ENCODE data around the gene ADGB.
A peak's percentile ranks its signal among the peaks of the same experiment; 100 is the strongest.
"Not testable (repeated sequence)": the region's sequence is repeated elsewhere in the genome, so short reads cannot be mapped to it uniquely, and the experiment has no call there.

The ADGB gene

DNA sequence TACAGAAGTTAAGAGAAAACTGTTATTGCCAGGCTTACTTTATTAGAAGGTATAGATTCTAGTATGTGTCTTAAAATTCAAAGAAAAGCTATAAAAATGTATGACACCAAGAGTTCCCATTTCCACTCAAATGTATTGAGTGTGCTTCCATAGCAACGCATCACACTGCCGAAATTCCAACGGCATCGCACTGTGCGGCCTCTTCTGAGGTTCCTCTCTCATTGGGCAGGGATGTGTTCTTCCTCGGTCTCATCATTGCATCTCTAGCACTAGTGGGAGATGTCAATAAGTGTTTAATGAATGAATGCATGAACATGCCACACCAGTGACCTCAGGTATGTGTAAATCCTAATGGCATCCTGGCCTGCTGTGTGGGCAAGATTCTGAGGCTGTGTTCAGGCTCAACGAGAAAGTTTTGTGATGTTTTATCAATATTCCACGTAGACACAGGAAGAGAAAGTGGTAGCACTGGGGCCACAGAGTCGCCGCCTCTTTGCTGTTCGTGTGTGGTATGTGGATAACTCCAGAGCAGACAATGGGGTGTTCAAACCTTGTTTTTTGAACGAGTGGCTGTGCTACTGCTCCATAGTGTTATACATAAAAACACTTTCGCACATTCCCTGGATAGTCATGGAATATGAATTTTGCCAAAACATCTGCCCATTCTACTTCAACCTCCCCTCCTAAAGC lies 171.6 kb downstream of the ADGB start:
- DNase-seq = no peak

DNA sequence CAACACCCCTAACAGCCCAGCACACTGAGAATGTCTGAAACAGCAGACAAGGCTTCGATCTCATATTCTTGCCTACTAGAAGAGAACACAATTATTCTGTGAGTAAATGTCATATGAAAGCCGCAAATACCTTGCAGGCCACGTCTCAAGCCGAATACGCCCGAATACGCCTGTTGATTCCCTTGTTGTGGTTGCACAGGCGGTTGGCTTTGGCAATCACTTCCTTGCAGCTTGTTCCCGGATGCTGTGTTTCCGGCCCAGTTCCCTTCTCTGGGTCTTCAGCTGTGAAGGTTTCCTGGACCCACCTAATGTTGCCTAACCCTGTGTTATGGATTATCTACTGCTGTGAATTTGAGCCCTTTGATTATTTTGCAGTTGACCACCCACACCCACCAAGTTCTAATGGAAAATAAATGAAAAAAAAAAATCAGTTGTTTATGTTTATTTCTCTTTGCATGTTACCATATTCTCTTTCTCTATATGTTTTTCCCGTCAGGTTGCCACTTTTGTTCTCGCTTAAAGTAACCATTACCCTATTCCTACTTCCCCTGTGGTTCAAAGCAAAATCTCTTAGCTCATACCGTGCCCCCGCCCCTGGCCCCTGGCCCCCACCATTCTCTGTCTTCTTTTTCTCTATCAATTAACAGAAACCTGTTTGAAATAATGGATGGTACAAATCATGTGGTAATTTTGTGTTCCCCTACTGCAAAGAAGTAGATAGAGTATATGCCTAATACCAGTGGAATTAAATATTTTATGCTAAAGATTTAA lies 172.4 kb downstream of the ADGB start:
- DNase-seq = peak; percentile 23

DNA sequence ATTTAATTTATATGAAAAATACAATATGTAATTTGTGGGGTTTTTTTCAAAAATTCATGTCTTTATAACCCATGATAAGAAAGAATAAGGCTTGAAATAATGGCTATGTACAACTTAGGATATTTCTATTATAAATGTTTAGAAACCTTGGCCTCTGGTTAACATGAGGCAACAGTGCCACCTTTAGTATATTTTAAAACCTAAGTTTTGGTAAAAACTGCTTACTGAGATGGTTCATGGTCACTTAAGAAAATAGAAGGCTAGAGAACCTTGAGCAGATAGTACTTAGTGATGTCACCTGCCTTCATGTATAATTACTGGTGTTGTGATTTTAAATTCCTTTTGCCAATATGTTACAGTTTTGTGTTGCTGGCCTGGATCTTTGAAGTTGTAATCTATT lies 176.4 kb downstream of the ADGB start:
- DNase-seq = no peak

DNA sequence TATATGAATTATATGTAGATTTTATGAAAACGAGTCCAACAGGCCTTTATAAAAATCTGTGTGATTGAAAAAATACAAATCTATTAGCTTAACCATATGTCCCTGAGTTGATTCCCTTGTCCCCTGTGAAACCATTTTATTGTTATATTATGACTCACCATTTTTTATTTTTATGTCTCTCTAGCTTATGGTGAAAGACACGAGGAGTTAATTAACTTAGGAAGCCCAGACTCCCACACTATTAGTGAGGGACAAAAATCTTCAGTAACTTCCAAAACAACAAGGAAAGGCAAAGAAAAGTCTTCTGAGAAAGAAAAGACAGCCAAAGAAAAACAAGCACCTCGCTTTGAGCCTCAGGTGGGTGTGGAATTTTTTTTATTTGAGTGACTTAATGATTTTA lies 183.1 kb downstream of the ADGB start:
- DNase-seq = no peak

DNA sequence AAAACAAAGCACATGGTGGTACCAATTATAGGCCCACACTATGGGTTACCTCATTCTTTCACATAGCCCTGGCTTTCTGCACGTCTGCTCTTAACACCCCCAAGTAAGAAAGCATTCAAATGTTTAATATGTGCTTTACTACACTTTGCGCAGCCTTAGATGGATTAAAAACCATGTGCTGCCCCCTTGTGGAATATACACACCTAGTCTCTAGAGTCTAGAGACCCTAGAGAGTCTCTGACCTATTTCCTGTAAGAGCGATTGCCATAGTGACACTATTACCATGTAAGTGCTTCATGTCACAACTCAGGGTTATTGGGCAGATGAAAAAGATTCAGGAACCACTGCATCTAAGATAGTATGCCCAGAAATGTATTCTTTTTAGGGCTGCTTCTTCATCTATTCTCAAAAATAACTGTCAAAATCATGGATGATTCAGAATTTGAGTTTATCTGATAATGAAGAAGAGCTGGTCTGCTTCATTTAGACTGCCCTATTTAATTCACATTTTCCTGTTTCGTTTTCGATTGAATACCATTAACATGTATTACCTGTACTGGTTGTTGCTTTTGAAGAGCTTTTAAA lies 186.3 kb downstream of the ADGB start:
- DNase-seq = no peak

DNA sequence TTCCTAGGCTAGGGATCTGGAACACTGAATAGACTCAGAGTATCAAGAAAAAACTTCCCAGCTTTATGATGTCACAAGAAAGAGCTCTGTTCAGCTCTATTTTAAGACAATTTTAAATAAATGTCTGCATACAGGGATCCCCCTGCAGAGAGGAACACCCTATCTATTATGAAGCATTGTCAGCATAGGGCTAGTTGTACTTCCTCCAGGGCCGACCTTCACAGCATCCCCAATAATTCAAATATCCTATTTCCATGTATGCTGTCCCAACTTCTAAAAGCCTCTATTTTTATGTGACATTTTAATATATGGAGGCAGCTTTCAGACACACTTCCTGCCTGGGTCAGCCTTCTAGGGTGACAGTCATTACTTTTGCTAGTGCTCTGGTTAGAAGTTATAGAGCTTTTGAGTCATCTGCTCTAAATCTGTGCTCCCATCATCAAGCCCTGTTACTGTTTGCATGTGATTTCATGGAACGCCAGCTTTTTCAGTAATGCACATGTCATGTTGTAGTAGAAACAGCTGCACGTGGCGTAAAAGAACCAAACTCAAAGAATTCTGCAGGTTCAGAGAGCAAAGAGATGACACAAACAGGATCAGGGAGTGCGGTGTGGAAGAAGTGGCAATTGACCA lies 189.2 kb downstream of the ADGB start:
- no peak for DNase-seq

DNA sequence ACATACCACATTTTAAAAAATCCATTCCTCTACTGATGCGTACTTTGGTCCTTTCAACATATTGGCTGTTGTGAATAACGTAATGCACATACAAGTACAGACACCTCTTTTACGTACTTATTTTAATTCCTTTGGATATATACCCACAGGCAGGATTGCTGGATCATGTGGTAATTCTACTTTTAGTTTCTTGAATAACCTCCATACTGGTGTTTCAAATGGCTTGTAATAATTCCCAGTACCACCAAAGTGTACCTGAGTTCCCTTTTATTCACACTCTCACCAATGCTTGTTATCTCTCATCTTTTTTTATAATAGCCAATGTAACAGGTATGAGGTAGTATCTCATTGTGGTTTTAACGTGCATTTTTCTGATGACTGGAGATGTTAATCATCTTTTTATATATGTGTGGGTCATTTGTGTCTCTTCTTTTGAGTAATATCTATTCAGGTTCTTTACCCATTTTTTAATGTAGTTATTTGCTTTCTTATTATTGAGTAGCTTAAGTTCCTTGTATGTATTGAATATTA lies 191.9 kb downstream of the ADGB start:
- no peak for DNase-seq

DNA sequence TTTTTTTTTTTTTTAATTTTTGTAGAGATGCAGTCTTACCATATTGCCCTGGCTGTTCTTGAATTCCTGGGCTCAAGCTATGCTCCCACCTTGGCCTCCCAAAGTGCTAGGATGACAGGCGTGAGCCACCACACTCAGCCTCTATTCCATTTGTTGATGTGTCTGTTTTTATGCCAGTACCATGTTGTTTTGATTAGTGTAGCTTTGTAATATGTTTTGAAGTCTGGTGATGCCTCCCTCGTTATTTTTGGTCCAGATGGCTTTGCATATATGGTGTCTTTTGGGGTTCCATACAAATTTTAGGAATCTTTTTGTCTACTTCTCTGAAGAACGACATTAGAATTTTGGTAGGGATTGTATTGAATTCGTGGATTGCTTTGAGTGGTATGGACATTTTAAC lies 193.2 kb downstream of the ADGB start:
- no peak for DNase-seq

DNA sequence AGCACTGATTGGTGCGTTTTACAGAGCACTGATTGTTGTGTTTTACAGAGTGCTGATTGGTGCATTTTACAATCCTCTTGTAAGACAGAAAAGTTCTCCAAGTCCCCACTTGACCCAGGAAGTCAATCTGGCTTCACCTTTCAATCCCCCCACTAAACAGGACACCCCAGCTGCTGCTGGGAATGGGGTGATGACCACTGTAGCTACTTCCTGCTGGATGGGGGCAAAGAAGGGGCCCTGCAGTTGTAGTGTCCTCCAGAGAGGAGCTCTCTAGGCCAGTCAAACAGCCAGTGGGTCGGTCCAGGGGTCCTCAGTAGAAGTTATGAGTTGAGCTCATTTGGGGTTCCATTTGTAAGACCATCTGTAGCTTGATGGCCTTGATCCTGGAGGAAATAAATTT lies 194.4 kb downstream of the ADGB start:
- DNase-seq = not testable (repeated sequence)

DNA sequence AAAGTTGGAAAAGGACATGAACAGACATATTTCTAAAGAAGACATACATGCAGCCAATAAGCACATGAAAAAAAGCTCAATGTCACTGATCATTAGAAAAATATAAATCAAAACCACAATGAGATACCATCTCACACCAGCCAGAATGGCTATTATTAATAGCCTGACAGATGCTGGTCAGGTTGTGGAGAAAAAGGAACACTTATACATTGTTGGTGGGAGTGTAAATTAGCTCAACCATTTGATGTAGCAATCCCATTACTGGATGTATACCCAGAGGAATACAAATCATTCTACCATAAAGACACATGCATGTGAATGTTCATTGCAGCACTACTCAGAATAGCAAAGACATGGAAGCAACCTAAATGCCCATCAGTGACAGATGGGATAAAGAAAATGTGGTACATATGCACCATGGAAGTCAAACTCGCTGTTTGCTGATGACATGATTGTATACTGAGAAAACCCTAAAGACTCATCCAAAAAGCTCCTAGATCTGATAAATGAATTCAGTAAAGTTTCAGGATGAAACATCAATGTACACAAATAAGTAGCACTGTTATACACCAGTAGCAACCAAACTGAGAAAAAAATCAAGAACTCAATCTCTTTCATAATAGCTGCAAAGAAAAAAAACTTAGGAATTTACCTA lies 196.8 kb downstream of the ADGB start:
- DNase-seq = no peak

DNA sequence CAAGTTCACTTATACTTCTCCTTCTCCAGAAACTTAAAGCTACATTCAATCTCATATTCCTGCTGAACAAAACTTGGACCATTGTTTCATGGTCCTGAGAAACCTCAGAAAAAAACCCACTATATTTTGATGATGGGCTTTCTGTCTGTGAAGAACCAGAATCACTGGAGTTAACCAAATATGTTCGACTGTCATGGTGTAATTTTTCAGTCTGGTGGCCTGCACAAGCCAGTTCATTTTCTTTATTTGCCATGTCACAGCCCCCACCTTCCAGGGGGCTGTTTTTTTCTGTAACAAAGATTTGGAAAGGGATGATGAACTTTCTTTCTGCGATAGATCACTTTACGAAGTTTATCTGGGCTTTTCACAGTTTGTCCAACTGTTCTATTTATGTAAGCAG lies 204.4 kb downstream of the ADGB start:
- DNase-seq = not testable (repeated sequence)

DNA sequence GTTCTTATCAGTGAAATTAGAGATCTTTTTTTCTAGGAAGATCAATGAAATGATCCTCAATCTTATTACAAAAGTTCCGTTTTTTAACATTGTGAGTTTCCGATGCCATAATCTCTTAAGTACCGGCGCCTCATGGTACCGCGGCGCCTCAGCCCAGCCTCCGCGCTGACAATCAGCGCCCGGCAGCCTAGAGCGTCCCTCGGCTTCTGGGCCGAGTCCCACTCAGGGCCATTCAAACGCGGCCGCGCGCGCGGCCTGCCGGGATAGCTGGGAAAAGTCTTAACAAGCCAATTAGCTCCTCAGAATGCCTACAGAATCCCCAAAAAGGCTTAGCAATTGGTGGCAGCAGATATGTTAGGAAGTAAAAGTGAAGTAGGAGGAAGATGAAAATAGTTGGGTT lies 204.8 kb downstream of the ADGB start:
- no peak for DNase-seq

DNA sequence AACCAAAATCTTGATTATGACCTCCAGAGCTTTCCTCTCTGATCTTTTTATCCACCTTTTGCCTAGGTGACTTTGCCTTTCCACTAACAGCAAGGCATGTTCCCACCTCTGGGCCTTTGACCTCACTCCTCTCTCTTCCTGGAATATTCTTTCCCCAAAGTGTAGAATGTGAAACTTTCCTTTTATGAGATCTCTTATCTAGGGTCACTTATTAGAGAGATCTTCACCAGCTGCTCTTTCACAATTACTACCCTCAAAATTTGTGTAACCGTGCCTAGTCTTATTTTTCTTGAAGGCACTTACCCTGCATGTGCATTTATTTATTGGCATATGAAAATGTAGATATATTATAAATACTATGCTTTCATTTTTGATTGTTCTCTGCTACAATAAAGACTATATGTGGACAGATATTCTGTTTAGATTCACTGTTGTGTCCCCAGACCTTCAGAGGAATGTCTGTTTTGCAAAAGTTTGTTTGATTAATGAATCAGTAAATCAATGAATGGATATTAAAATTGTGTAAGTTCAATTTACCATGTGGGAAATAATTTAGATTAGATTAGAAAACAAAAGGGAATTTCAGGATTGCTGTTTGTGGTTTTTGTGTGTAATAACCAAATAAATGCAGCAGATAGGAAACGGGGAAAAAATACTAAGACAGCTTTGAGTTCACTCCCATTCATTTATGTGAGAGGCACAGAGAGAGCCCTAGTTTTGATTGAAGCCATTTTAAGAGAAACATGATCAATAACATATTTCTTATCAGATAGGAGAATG lies 207.0 kb downstream of the ADGB start:
- DNase-seq = no peak

DNA sequence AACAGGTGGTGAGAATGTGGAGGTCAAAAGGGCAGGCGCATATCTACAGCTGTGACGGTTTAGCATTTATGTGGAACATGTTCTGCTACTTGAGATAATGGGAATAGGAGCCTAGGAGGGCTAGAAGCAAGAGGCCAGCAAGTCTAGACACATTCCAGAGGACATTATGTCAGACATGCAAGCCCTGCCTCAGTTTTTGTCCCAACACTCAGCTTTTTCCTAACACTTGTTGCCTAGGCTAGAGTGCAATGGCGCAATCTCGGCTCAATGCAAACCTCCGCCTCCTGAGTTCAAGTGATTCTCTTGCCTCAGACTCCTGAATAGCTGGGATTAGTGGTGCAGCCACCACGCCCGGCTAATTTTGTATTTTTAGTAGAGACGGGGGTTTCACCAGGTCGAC lies 210.2 kb downstream of the ADGB start:
- not testable (repeated sequence) for DNase-seq

DNA sequence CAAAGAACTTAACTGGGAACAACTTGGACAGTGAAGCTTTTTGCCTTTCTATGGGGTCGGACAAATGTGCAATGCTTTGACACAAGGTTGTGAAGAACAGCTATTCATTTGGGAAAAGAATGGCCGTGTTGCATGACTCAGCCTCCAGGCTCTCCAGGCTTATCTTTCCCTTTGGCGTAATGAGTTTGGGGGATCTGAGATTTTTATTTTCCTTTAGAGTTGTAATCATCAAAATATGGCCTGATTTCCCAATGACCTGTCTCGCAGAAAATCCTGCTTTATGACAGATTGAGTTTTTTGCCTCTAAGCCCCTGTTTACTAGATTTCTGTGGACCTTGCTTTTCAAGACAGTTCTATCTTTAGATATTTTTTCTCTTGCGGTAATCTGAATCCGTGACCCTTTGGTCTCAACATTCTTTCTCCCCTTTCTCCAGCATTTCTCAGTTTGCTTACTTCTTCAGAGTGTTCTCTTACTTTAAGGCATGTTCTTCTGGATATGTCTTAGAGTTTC lies 214.1 kb downstream of the ADGB start:
- DNase-seq = not testable (repeated sequence)

DNA sequence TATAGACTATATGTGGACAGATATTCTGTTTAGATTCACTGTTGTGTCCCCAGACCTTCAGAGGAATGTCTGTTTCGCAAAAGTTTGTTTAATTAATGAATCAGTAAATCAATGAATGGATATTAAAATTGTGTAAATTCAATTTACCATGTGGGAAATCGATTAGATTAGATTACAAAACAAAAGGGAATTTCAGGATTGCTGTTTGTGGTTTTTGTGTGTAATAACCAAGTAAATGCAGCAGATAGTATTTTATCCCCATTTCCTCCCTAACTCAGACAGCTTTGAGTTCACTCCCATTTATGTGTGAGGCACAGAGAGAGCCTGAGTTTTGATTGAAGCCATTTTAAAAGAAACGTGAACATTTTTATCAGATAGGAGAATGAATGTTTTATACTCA lies 214.8 kb downstream of the ADGB start:
- DNase-seq = no peak

DNA sequence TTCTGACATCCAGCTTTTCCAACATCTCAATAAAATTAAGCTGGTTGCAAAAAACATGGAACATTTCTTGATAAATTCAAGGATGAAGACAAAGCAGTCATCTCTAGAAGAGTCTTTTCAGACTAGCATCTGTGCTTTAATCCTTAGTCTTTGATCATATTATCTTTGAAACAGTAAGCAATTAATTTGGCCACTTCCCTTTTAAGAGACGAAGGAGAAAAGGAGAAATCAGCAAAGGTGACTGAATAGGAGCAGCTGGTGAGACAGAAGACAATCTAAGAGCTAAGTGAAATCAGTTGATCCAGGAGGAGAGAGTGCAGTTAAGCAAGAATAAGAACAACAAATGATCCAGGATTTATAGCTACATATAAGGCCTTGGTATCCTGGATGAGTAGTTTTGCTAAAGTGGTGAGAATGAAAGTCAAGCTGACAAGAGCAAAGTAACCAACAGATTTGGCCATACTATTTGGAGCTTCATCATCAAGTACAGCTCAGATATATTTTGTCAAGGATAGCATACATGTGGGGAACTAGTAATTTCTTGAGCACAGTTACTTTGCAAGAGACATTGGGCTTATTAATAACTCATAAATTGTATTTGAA lies 215.5 kb downstream of the ADGB start:
- DNase-seq = no peak

DNA sequence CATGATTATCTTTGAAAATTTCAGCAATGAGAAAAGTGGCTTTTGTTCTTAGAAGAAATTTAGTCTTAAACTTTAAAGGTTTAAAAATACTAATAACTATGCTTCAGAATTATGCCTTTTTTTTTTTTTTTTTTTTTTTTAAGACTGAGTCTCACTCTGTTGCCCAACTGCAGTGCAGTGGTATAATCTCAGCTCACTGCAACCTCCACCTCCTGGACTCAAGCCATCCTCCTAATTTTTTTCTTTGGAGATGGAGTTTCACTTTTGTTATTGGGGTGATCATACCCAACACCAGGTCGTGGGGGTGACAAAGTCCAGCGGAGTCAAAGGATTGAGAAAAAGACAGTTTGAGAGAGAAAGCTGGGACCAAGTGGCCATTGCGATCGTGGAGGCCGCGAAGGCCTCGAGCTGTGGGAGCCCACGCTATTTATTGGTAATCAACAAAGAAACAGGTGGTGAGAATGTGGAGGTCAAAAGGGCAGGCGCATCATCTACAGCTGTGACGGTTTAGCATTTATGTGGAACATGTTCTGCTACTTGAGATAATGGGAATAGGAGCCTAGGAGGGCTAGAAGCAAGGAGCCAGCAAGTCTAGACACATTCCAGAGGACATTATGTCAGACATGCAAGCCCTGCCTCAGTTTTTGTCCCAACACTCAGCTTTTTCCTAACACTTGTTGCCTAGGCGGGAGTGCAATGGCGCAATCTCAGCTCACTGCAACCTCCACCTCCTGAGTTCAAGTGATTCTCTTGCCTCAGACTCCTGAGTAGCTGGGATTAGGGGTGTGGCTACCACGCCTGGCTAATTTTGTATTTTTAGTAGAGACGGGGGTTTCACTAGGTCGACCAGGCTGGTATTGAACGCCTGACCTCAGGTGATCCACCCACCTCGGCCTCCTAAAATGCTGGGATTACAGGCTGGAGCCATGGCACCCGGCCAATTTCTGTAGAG lies 217.0 kb downstream of the ADGB start:
- DNase-seq = not testable (repeated sequence)

DNA sequence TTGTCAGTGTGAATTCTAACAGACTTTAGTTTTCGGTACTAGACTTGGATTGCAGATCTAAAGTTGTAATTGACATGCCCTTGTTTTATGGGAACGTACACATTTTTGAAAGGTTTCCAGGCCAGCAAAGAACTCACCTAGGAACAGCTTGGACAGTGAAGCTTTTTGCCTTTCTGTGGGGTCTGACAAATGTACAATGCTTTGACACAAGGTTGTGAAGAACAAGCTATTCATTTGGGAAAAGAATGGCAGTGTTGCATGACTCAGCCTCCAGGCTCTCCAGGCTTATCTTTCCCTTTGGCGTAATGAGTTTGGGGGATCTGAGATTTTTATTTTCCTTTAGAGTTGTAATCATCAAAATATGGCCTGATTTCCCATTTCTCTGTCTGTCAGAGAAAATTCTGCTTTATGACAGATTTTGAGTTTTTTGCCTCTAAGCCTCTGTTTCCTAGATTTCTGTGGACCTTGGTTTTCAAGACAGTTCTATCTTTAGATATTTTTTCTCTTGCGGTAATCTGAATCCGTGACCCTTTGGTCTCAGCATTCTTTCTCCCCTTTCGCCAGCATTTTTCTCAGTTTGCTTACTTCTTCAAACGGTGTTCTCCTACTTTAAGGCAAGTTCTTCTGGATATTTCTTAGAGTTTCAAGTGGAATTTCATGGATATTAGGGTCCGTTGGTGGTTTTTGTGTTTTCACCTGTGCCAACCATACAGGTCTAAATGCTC lies 221.0 kb downstream of the ADGB start:
- DNase-seq = no peak

Data from effector CD4-positive, alpha-beta T cell (primary cell).